HG03575 (cell line): ENCODE results near the gene EFHC2.
"Not testable (repeated sequence)": the region's sequence is repeated elsewhere in the genome, so short reads cannot be mapped to it uniquely, and the experiment has no call there.

Experiments used
- ATAC-seq: cut with Tn5 transposase; IDR thresholded peaks from one replicate; pipeline ENCODE4 v1.9.1; 2021; ENCODE audit not compliant: unreplicated experiment, insufficient number of reproducible peaks, low FRiP score; ENCODE audit errors: extremely low read depth

EFHC2 gene

DNA sequence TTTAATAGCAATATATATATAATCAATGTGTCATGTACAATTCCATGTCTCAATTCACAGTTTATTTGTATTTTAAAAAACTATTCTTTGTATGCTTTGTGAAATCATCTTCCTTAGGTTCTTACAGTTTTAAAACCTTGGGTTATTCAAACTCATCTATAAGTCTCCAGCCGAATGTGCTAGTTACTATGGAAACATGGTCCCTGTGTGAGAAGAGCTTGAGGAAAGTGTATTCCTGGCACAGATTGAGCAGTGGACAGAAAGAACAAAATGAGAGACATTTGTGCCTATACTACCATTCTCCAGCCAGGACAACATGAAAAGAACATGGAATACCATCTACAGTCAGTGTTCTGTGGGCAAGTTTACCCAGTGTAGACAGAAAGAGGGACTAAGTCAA lies 103.4 kb downstream of the EFHC2 start:
- ATAC-seq: no peak

- ATAC-seq: no peak
These were observed 104.4 kb downstream of the EFHC2 start for GRCh38 chrX:44239036-44239435.

- no peak for ATAC-seq
These were observed 107.9 kb downstream of the EFHC2 start for GRCh38 chrX:44235534-44235933.

DNA sequence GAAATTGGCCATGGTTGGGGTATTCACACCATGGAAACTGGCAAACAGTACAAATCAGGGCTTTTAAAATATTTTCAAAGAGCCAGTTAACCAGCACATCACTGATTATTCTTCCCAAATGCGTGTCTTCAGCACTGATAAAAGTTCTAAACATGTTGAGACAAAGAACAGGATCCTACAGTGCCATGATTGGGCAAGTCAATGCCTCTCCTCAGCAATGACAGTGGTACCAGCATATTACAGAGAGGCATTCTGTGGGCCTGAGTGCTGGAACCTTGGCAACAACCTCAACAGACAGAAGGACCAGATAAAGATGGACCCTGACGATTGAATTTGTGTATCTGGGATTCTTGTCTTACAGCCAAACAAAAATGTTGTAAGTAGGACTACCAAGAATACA lies 108.9 kb downstream of the EFHC2 start:
- no peak for ATAC-seq

- ATAC-seq: no peak
These were observed 109.4 kb downstream of the EFHC2 start for GRCh38 chrX:44234116-44234515.

DNA sequence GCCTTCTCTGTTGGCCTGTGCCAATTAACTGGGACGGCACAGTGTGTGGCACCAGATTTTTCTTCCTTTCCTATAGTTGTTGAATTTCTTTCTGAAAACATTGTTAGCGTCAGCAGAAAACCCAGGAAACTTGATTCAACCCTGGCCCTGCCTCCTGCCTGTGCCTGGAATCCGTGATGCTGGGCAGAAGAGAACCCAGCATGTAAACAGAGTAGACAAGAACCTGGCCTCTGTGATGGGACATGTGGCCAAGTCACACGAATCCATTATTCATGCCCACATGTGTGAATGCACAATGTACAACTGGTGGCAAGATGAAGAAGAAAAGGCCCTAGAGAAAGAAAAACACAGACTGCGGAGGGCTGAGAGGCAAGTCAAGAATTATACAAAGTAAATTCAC lies 111.4 kb downstream of the EFHC2 start:
- no peak for ATAC-seq

DNA sequence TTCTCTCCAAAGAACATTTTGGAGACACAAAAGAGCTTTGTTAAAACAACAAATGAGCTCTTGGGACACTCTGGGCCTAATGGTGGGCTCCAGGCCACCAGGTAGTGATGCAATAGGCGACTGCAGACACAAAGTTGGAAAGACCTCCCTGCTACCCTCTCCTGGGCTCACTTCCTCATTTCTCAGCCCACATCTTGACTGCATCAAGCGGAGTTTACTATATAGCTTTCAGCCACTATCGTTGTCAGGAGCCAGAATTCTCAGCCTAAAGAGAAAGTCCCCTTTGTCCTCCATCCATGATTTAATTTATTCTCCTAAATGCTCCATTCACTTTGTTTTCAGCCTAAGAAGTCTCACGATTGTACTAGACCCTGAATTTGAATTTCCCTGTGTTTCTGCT lies 114.9 kb downstream of the EFHC2 start:
- peak; percentile 63 for ATAC-seq

GRCh38 chrX:44227991-44228390 lies 115.5 kb downstream of the EFHC2 start:
- no peak for ATAC-seq

- no peak for ATAC-seq
These were observed 117.8 kb downstream of the EFHC2 start for GRCh38 chrX:44225667-44226066.

DNA sequence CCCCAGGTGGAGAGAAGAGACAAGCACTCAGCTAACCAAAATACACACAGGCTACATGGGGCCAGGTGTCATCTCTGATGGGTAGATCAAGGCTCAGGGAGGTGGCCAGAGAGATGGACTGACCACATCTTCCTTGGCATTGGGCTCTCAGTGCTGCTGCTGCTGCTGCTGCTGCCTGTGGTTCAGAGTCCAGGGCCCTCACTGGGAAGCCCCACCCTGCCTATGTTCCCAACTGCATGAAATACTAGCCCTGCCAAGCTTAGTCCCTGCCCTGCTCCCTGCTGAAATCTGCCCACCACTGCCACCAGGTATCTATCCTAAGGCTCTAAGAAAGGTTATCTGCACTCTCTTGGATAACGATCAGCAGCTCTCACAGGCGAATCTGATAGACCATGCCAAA lies 118.7 kb downstream of the EFHC2 start:
- ATAC-seq: no peak

DNA sequence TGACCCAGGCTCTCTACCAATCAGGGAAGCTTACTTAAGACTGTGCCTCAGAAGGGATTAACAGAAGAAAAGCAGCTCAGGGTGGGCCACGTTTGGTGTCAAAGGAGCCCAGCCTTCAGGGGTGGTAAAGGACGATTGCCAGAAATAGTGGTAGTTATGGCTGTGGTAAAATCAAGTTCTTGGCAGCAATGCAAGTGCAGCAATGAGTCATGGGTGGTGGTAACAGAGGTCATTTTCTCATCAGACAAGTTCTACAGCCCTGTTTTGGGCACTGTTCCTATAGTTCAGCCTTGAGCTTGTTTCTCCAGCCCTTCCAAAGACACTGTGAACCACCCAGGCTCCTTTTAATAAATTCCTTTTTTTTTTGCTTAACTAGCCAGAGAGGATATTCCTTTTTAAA lies 120.3 kb downstream of the EFHC2 start:
- no peak for ATAC-seq

- no peak for ATAC-seq
These were observed 125.0 kb downstream of the EFHC2 start for GRCh38 chrX:44218465-44218864.

GRCh38 chrX:44216171-44216570 lies 127.3 kb downstream of the EFHC2 start:
- ATAC-seq: no peak

DNA sequence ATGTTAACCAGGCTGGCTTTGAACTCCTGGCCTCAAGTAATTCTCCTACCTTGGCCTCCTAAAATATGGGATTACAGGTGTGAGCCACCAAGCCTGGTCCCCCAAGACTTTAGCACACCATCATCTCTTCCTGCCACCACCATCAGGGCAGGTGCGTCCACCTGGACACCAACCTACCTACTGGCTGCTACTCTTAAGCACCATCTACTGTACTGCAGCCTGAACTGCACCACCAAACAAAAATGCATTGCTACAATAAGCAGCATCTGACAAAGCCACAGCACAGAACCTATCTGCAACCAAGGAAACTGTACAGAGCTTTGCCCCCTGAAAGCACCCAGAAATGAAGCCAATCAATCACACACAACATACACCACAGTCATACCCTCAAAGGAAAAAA lies 139.7 kb downstream of the EFHC2 start:
- ATAC-seq: no peak

- no peak for ATAC-seq
These were observed 140.9 kb downstream of the EFHC2 start for GRCh38 chrX:44202596-44202995.

DNA sequence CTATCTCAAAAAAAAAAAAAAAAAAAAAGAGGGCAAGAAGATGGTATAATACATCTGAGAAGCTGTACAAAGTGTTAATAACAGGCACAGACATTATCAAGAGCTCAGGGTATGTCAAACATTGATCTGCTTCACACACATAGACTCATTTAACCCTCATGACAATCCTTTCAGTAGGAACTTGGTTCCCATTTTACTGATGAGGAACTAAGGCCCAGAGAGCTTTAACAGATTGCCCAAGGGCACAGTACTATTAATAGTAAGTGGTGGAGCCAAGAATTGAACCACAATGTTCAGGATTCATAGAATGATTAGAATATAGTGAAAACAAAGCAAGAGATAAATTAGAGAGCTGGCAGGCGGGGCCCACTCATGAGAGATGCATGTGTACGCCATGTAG lies 154.4 kb downstream of the EFHC2 start:
- no peak for ATAC-seq

GRCh38 chrX:44187915-44188314 lies 155.6 kb downstream of the EFHC2 start:
- not testable (repeated sequence) for ATAC-seq

GRCh38 chrX:44183329-44183728 lies 160.1 kb downstream of the EFHC2 start:
- no peak for ATAC-seq

- ATAC-seq: no peak
These were observed 165.0 kb downstream of the EFHC2 start for GRCh38 chrX:44178274-44179053.

DNA sequence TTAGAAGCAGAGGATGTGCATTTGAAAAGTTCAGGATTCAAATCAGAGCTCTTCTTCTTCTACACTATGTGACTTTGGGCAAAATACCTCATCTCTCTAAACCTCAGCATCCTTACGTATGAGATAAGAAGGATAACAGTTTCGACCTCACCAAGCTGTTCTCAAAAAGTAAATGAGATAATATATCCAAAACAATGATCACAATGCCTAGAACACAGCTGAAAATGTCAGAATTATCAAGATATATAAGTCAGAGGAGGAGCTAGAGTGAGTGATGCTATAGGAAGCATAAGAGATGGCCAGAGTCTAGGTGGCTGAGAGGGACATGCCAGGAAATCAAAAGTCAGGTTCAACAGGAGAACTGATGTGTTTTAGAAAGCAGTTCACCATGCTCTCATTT lies 168.0 kb downstream of the EFHC2 start:
- no peak for ATAC-seq

GRCh38 chrX:44174061-44174460 lies 169.4 kb downstream of the EFHC2 start:
- no peak for ATAC-seq
